ENCODE results near the gene EIF2AK3. TPM values are rescaled to one million over a fixed set of nuclear protein-coding genes. Genes with fewer than 3 reads are reported as not detected.

Gene EIF2AK3
- 16.3 and 16.6 TPM in 2 replicates for total RNA-seq
- long read RNA-seq, partial matches to known transcripts = 5 of 6 reads
- long read RNA-seq, other reads (novel, unspliced or antisense) = 1 of 6 reads

- DNase-seq (ENCODE audit: extremely low spot score, unreplicated experiment) = peak; percentile 99
- H3K27ac Mint-ChIP-seq (ENCODE audit: unreplicated experiment) = peak within 1 kb of the TSS; percentile 80
- H3K36me3 Mint-ChIP-seq (ENCODE audit: unreplicated experiment) = no peaks in the 10 kb centered on the region
- no peaks in the 10 kb centered on the region for H3K9me3 Mint-ChIP-seq (ENCODE audit: unreplicated experiment)
- H3K4me3 Mint-ChIP-seq (ENCODE audit: unreplicated experiment) = peak within 1 kb of the TSS; percentile 85
- H3K4me1 Mint-ChIP-seq (ENCODE audit: unreplicated experiment) = peaks cover 14% of the 10 kb centered on the region
- H3K27me3 Mint-ChIP-seq (ENCODE audit: unreplicated experiment) = no peaks in the 10 kb centered on the region
- TF ChIP-seq CTCF (IDR thresholded peaks at IDR 0.05) = no peak
Observed at GRCh38 chr2:88627055-88627855, at the start of gene EIF2AK3. Gene EIF2AK3, minus strand, starts transcription at chr2:88627464. Its CDS starts 190 bp downstream, at chr2:88627274.

GRCh38 chr2:88673363-88673762, 46.1 kb upstream of the EIF2AK3 start:
- H3K27me3 Mint-ChIP-seq (ENCODE audit: unreplicated experiment) = peaks cover 42% of the 10 kb centered on the region
- no peak overlapping the region for H3K27ac Mint-ChIP-seq (ENCODE audit: unreplicated experiment)
- peaks cover 2% of the 10 kb centered on the region for H3K4me1 Mint-ChIP-seq (ENCODE audit: unreplicated experiment)
- no peaks in the 10 kb centered on the region for H3K9me3 Mint-ChIP-seq (ENCODE audit: unreplicated experiment)
- no peak for TF ChIP-seq CTCF (IDR thresholded peaks at IDR 0.05)
- H3K4me3 Mint-ChIP-seq (ENCODE audit: unreplicated experiment) = no peak overlapping the region
- no peaks in the 10 kb centered on the region for H3K36me3 Mint-ChIP-seq (ENCODE audit: unreplicated experiment)
- no peak for DNase-seq (ENCODE audit: extremely low spot score, unreplicated experiment)

GRCh38 chr2:88671786-88672427, 44.6 kb upstream of the EIF2AK3 start:
- H3K4me1 Mint-ChIP-seq (ENCODE audit: unreplicated experiment) = no peaks in the 10 kb centered on the region
- no peak for DNase-seq (ENCODE audit: extremely low spot score, unreplicated experiment)
- H3K27ac Mint-ChIP-seq (ENCODE audit: unreplicated experiment) = no peak overlapping the region
- H3K9me3 Mint-ChIP-seq (ENCODE audit: unreplicated experiment) = no peaks in the 10 kb centered on the region
- H3K4me3 Mint-ChIP-seq (ENCODE audit: unreplicated experiment) = no peak overlapping the region
- H3K27me3 Mint-ChIP-seq (ENCODE audit: unreplicated experiment) = peaks cover 52% of the 10 kb centered on the region
- no peaks in the 10 kb centered on the region for H3K36me3 Mint-ChIP-seq (ENCODE audit: unreplicated experiment)
- TF ChIP-seq CTCF (IDR thresholded peaks at IDR 0.05) = peak; percentile 88

GRCh38 chr2:88669482-88670214, 42.4 kb upstream of the EIF2AK3 start:
- no peaks in the 10 kb centered on the region for H3K4me1 Mint-ChIP-seq (ENCODE audit: unreplicated experiment)
- H3K36me3 Mint-ChIP-seq (ENCODE audit: unreplicated experiment) = no peaks in the 10 kb centered on the region
- peaks cover 45% of the 10 kb centered on the region for H3K27me3 Mint-ChIP-seq (ENCODE audit: unreplicated experiment)
- no peak overlapping the region for H3K4me3 Mint-ChIP-seq (ENCODE audit: unreplicated experiment)
- DNase-seq (ENCODE audit: extremely low spot score, unreplicated experiment) = no peak
- TF ChIP-seq CTCF (IDR thresholded peaks at IDR 0.05) = peak; percentile 78
- H3K27ac Mint-ChIP-seq (ENCODE audit: unreplicated experiment) = no peak overlapping the region
- no peaks in the 10 kb centered on the region for H3K9me3 Mint-ChIP-seq (ENCODE audit: unreplicated experiment)

Measured in osteocyte (in vitro differentiated cells).